T-cell (primary cell): ENCODE results near the gene LRP1-AS. TPM values are rescaled to one million over a fixed set of nuclear protein-coding genes. Genes with fewer than 3 reads are reported as not detected.

Experiments
- ATAC-seq, 4 experiments: fragments of 200-7000 bp in 3 of 4; fragments of 150-1000 bp in 1 of 4; cut with Tn5 transposase; replicated peaks in 1 of 4; 1 replicate in 3 of 4; 2 replicates in 1 of 4; pipeline ENCODE4 v1.10.0; 2021; ENCODE audit warnings: moderate library complexity in 3 of 4, mild to moderate bottlenecking in 2 of 4, moderate number of reproducible peaks in 1 of 4
- CTCF ChIA-PET, 2 donors: fragments of 300-600 bp; sonication (Branson Sonifier 250); formaldehyde crosslinking; loops; one replicate each; lab custom pipeline; 2022; ENCODE audit warnings: antibody characterized with exemption in 2 of 2; lab: Charles Lee
- POLR2A ChIA-PET, 2 donors: fragments of 300-600 bp; sonication (Branson Sonifier 250); formaldehyde crosslinking; loops; one replicate each; lab custom pipeline; 2022; ENCODE audit warnings: antibody characterized with exemption in 2 of 2; lab: Charles Lee
- DNase-seq, 35 experiments: peaks; one replicate each; pipeline versions ENCODE4 v3.0.0 to v3.0.0-alpha.2; 2013 to 2023
- H3K27ac ChIP-seq: one replicate; pipeline ENCODE4 v1.5.1; 2013; ENCODE audit warnings: low read length
- H3K27me3 ChIP-seq, 2 experiments: replicated peaks in 1 of 2; 1 replicate in 1 of 2; 2 replicates in 1 of 2; pipeline versions ENCODE4 v1.6.1 to v1.7.0; 2013; ENCODE audit warnings: low read length in 1 of 2, mixed read lengths in 1 of 2; ENCODE audit not compliant: control insufficient read depth in 2 of 2, insufficient read depth in 2 of 2; ENCODE audit errors: extremely low read depth in 1 of 2
- H3K36me3 ChIP-seq, 2 donors: 1 replicate in 1 of 2; 2 replicates in 1 of 2; pipeline versions ENCODE4 v1.6.1 to v1.7.0; 2013; ENCODE audit warnings: low read length in 1 of 2; ENCODE audit not compliant: control insufficient read depth in 2 of 2, insufficient read depth in 1 of 2; ENCODE audit errors: extremely low read depth in 1 of 2
- H3K4me1 ChIP-seq, 2 experiments: 1 replicate in 1 of 2; 2 replicates in 1 of 2; pipeline versions ENCODE4 v1.6.1 to v1.7.0; 2013; ENCODE audit warnings: low read length in 2 of 2, mixed read lengths in 1 of 2; ENCODE audit not compliant: insufficient read depth in 2 of 2, control insufficient read depth in 1 of 2; ENCODE audit errors: extremely low read depth in 1 of 2
- H3K4me3 ChIP-seq, 2 donors: 1 replicate in 1 of 2; 2 replicates in 1 of 2; pipeline versions ENCODE4 v1.5.1 to v1.7.0; 2013; ENCODE audit warnings: mild to moderate bottlenecking in 2 of 2, low read length in 1 of 2, moderate library complexity in 1 of 2; ENCODE audit not compliant: control insufficient read depth in 1 of 2; ENCODE audit errors: extremely low read depth in 1 of 2
- H3K9me3 ChIP-seq: 2 replicates; pipeline ENCODE4 v1.7.0; 2013
- H3K27ac Mint-ChIP-seq, 2 donors: one replicate each; pipeline ENCODE4 v1.8.0; 2020 to 2021; ENCODE audit warnings: mild to moderate bottlenecking in 2 of 2, mixed read lengths in 2 of 2
- H3K27me3 Mint-ChIP-seq, 2 donors: one replicate each; pipeline ENCODE4 v1.8.0; 2021 to 2022; ENCODE audit warnings: mixed read lengths in 2 of 2
- H3K36me3 Mint-ChIP-seq: one replicate; pipeline ENCODE4 v1.8.0; 2021; ENCODE audit warnings: mixed read lengths
- H3K4me1 Mint-ChIP-seq, 3 donors: one replicate each; pipeline ENCODE4 v1.8.0; 2020 to 2022; ENCODE audit warnings: mixed read lengths in 3 of 3, mild to moderate bottlenecking in 1 of 3
- H3K4me3 Mint-ChIP-seq, 3 donors: one replicate each; pipeline ENCODE4 v1.8.0; 2020 to 2022; ENCODE audit warnings: mild to moderate bottlenecking in 3 of 3, mixed read lengths in 3 of 3, moderate library complexity in 3 of 3
- H3K9me3 Mint-ChIP-seq, 3 donors: one replicate each; pipeline ENCODE4 v1.8.0; 2020 to 2022; ENCODE audit warnings: mixed read lengths in 3 of 3
- WGBS: methylation state at CpG from one replicate; pipeline ENCODE4 v1.1.5; 2013; ENCODE audit warnings: missing lambda C conversion rate; ENCODE audit not compliant: insufficient coverage; 5-methylcytosine and 5-hydroxymethylcytosine counted together
- total RNA-seq, 35 experiments: library from RNA in 6 of 35; stranded (reverse) in 6 of 35; fragments of 120-200 nt in 1 of 35; gene quantifications; one replicate each; pipeline versions ENCODE4 v1.2.1 to v1.2.4 and lab custom pipeline; 2013 to 2026

Gene LRP1-AS
- total RNA-seq, 5 donors from 2014 or later (not counting 1 experiment from before 2014, with no cell fraction given) = not detected

GRCh38 chr12:57097554-57097835, 49.9 kb downstream of the LRP1-AS start:
- Histone ChIP-seq H3K4me3 (no peak overlapping the region), H3K9me3 (no peaks in the 10 kb centered on the region), H3K27ac (no peak overlapping the region), H3K36me3 (peaks cover 19 to 75% of the 10 kb centered on the region in 2 donors), H3K4me1 (peaks cover 8 to 32% of the 10 kb centered on the region in 2 experiments), H3K27me3 (no peaks in the 10 kb centered on the region)
- DNase-seq (no peak), ATAC-seq (no peak)
- H3K4me3 Mint-ChIP-seq = no peak overlapping the region
- H3K36me3 Mint-ChIP-seq = peaks cover 39% of the 10 kb centered on the region
- CTCF ChIA-PET = interaction anchor here (0.6 to 0.9 kb wide), 2 partner anchors 14 to 427 kb away, joined by 3 read pairs; partner anchors contain the start of gene STAT6 (in 1 of the 2)
- H3K4me1 Mint-ChIP-seq = peaks cover 39 to 66% (median 55%) of the 10 kb centered on the region in 3 donors
- H3K9me3 Mint-ChIP-seq = no peaks in the 10 kb centered on the region
- 83% methylated on average over 5 of the region's 8 CpGs for WGBS
- H3K27ac Mint-ChIP-seq = no peak overlapping the region
- no peaks in the 10 kb centered on the region for H3K27me3 Mint-ChIP-seq
- POLR2A ChIA-PET = interaction anchor here in 1 of 2 donors (1.1 kb wide), 1 partner anchor 20 kb away, joined by 3 read pairs; no protein-coding TSS in a partner anchor

- peaks cover 9 to 32% of the 10 kb centered on the region in 2 experiments for H3K4me1 ChIP-seq
- WGBS = 91% methylated on average over 5 of the region's 8 CpGs
- H3K27ac ChIP-seq = no peak overlapping the region
- H3K27me3 ChIP-seq = no peaks in the 10 kb centered on the region
- DNase-seq (no peak), ATAC-seq (no peak)
- H3K36me3 ChIP-seq = peaks cover 19 to 75% of the 10 kb centered on the region in 2 donors
- Mint-ChIP-seq H3K4me3 (no peak overlapping the region), H3K27me3 (no peaks in the 10 kb centered on the region), H3K27ac (peak overlapping the region; percentile 44 to 97), H3K4me1 (peaks cover 40 to 72% (median 55%) of the 10 kb centered on the region in 3 donors), H3K36me3 (peaks cover 38% of the 10 kb centered on the region), H3K9me3 (no peaks in the 10 kb centered on the region)
- H3K4me3 ChIP-seq = no peak overlapping the region
- ChIA-PET CTCF (interaction anchor here in 1 of 2 donors (0.9 kb wide), 1 partner anchor 14 kb away, joined by 3 read pairs; the partner anchor contains the start of gene STAT6), POLR2A (interaction anchor here (0.6 to 1.1 kb wide), 3 partner anchors 15 to 57 kb away, joined by 3 to 6 read pairs (median 4); no protein-coding TSS in a partner anchor)
- no peaks in the 10 kb centered on the region for H3K9me3 ChIP-seq
These were observed 50.5 kb downstream of the LRP1-AS start for GRCh38 chr12:57096748-57097553.

GRCh38 chr12:57096099-57096572, 51.3 kb downstream of the LRP1-AS start:
- Mint-ChIP-seq H3K9me3 (no peaks in the 10 kb centered on the region), H3K27me3 (no peaks in the 10 kb centered on the region), H3K27ac (peak overlapping the region; percentile 40 to 97), H3K4me1 (peaks cover 45 to 79% (median 55%) of the 10 kb centered on the region in 3 donors), H3K4me3 (no peak overlapping the region), H3K36me3 (peaks cover 38% of the 10 kb centered on the region)
- Histone ChIP-seq H3K4me1 (peaks cover 9 to 39% of the 10 kb centered on the region in 2 experiments), H3K36me3 (peaks cover 19 to 78% of the 10 kb centered on the region in 2 donors), H3K27me3 (no peaks in the 10 kb centered on the region), H3K27ac (no peak overlapping the region), H3K9me3 (no peaks in the 10 kb centered on the region), H3K4me3 (no peak overlapping the region)
- DNase-seq (no peak), ATAC-seq (no peak)
- WGBS = no CpG with 5 or more reads among the region's 6 CpGs
- POLR2A ChIA-PET = no interaction called here
- CTCF ChIA-PET = interaction anchor here (1.1 to 1.4 kb wide), 2 partner anchors 25 to 27 kb away, joined by 3 to 4 read pairs; no protein-coding TSS in a partner anchor

GRCh38 chr12:57095440-57095839, 52.0 kb downstream of the LRP1-AS start:
- peaks cover 13 to 46% of the 10 kb centered on the region in 2 experiments for H3K4me1 ChIP-seq
- Mint-ChIP-seq H3K9me3 (no peaks in the 10 kb centered on the region), H3K36me3 (peaks cover 38% of the 10 kb centered on the region), H3K4me1 (peaks cover 50 to 79% (median 57%) of the 10 kb centered on the region in 3 donors), H3K27me3 (no peaks in the 10 kb centered on the region), H3K4me3 (no peak overlapping the region), H3K27ac (peak overlapping the region; percentile 77 to 97)
- CTCF ChIA-PET = interaction anchor here (0.7 to 1.4 kb wide), 3 partner anchors 24 to 905 kb away, joined by 3 to 5 read pairs (median 4); no protein-coding TSS in a partner anchor
- H3K9me3 ChIP-seq = no peaks in the 10 kb centered on the region
- no peak overlapping the region for H3K4me3 ChIP-seq
- DNase-seq = peak in 1 of 35 experiments; percentile 0
- no peaks in the 10 kb centered on the region for H3K27me3 ChIP-seq
- H3K27ac ChIP-seq = no peak overlapping the region
- POLR2A ChIA-PET = no interaction called here
- no peak for ATAC-seq
- 87% methylated on average over 3 of the region's 3 CpGs for WGBS
- peaks cover 19 to 78% of the 10 kb centered on the region in 2 donors for H3K36me3 ChIP-seq

Other genes with a start within 250 kb of the LRP1-AS start
- not detected for gene SDR9C7, start 213.2 kb downstream of the LRP1-AS start, total RNA-seq
- 1 to 10 TPM in 3 of 5 donors, under 1 TPM in 2; 0.98 to 1.6 (median 1.1) TPM for gene RDH16, start 190.0 kb downstream of the LRP1-AS start, total RNA-seq
- 10 to 100 TPM in 3 of 5 donors, 1 to 10 TPM in 2; 7.9 to 11.2 (median 11.0) TPM for gene ZBTB39, start 141.1 kb downstream of the LRP1-AS start, total RNA-seq
- under 1 TPM in 2 of 5 donors, not detected in 3; 0.55 to 0.63 TPM for gene TAC3, start 131.1 kb downstream of the LRP1-AS start, total RNA-seq
- gene MYO1A, start 97.5 kb downstream of the LRP1-AS start, total RNA-seq = 1 to 10 TPM in 4 of 5 donors, under 1 TPM in 1; 0.54 to 2.2 (median 1.4) TPM
- gene NEMP1, start 68.8 kb downstream of the LRP1-AS start, total RNA-seq = 10 to 100 TPM; 10.7 to 26.1 (median 19.9) TPM
- 10 to 100 TPM in 3 of 5 donors, 1 to 10 TPM in 2; 4.2 to 21.6 (median 16.9) TPM for gene NAB2, start 58.5 kb downstream of the LRP1-AS start, total RNA-seq
- gene STAT6, start 36.3 kb downstream of the LRP1-AS start, total RNA-seq = 100 to 1,000 TPM; 227 to 348 (median 341) TPM
- gene LRP1, start 19.1 kb downstream of the LRP1-AS start, total RNA-seq = 1 to 10 TPM; 5.9 to 8.1 (median 7.7) TPM
- 1 to 10 TPM in 2 of 5 donors, under 1 TPM in 2, not detected in 1; 0.49 to 4.5 (median 1.0) TPM for gene NXPH4, start 69.2 kb upstream of the LRP1-AS start, total RNA-seq
- 10 to 100 TPM; 31.0 to 80.9 (median 55.6) TPM for gene SHMT2, start 82.1 kb upstream of the LRP1-AS start, total RNA-seq
- gene STAC3, start 103.6 kb upstream of the LRP1-AS start, total RNA-seq = 1 to 10 TPM; 1.3 to 4.9 (median 2.9) TPM